Kidney (tissue), 14 donors: ENCODE measurements around the gene GUK1. TPM values are rescaled to one million over a fixed set of nuclear protein-coding genes. Genes with fewer than 3 reads are reported as not detected.

Experiments used
- DNase-seq, 5 donors: peaks; one replicate each; pipeline ENCODE4 v3.0.0-alpha.2; 2013 to 2020
- FAIRE-seq: peaks from 2 replicates; lab custom pipeline; 2012; peaks lifted over from hg19 to GRCh38; lab: Jason Lieb, UNC
- H3K27ac ChIP-seq, 2 donors: one replicate each; pipeline ENCODE4 v1.7.0; 2013; ENCODE audit warnings: low read depth in 2 of 2, low read length in 2 of 2, inconsistent platforms in 1 of 2
- H3K27me3 ChIP-seq: one replicate; pipeline ENCODE4 v1.7.1; 2013; ENCODE audit warnings: low read length, inconsistent platforms; ENCODE audit not compliant: control insufficient read depth, insufficient read depth
- H3K36me3 ChIP-seq, 3 donors: one replicate each; pipeline versions ENCODE4 v1.7.0 to v1.7.1; 2013; ENCODE audit warnings: low read length in 3 of 3, control low read depth in 1 of 3, inconsistent platforms in 1 of 3; ENCODE audit not compliant: insufficient read depth in 3 of 3, control insufficient read depth in 2 of 3
- H3K4me1 ChIP-seq, 3 donors: one replicate each; pipeline versions ENCODE4 v1.7.0 to v1.7.1; 2013; ENCODE audit warnings: low read length in 3 of 3, inconsistent platforms in 1 of 3, low read depth in 1 of 3; ENCODE audit not compliant: control insufficient read depth in 2 of 3, insufficient read depth in 2 of 3
- H3K4me3 ChIP-seq, 3 donors: one replicate each; pipeline versions ENCODE4 v1.7.0 to v1.8.1; 2013; ENCODE audit warnings: low read length in 3 of 3, control low read depth in 1 of 3, inconsistent platforms in 1 of 3
- H3K9ac ChIP-seq, 3 donors: one replicate each; pipeline versions ENCODE4 v1.7.0 to v1.7.1; 2013; ENCODE audit warnings: low read length in 3 of 3, control low read depth in 1 of 3, inconsistent platforms in 1 of 3
- H3K9me3 ChIP-seq, 3 donors: one replicate each; pipeline versions ENCODE4 v1.7.0 to v1.7.1; 2013; ENCODE audit warnings: low read length in 3 of 3, control low read depth in 1 of 3, inconsistent platforms in 1 of 3; ENCODE audit not compliant: control insufficient read depth in 2 of 3, insufficient read depth in 1 of 3
- CTCF ChIP-seq: IDR thresholded peaks from 3 replicates; pipeline ENCODE4 v1.5.1; 2012; ENCODE audit warnings: mild to moderate bottlenecking, moderate library complexity, borderline replicate concordance; ENCODE audit not compliant: insufficient read depth; ENCODE audit errors: extremely low read depth
- intact Hi-C: fragments of 100-400 bp; cut with DNase I; formaldehyde crosslinking; loops from one replicate; pipeline ENCODE4 v1.11.1; 2022
- polyA plus RNA-seq: library from polyadenylated mRNA; stranded (reverse); fragments of 350-450 nt; fragmentation: Illumina TruSeq; extraction: RNeasy Lipid Tissue Mini Kit (QIAGEN cat#74804); gene quantifications from one replicate; pipeline ENCODE4 v1.2.3, GENCODE V29; 2014; ENCODE audit warnings: low read depth, low replicate concordance; ENCODE audit not compliant: insufficient read depth
- total RNA-seq: library from RNA; stranded (reverse); fragmentation: NEBNext Ultra II Directional; extraction: Animal tissue kit (Norgen Biotek cat#: 25700); gene quantifications from one replicate; pipeline ENCODE4 v1.2.1, GENCODE V29; 2021
- donor health status: control.
- donor health status: control.
- donor health status: control.
- donor health status: control.
- donor health status: control.
- donor health status: DM: yes; HTN: yes; CAD: no.
- donor health status: Normal renal cell carcinoma (clear cell type).

GUK1 gene
- total and polyA plus RNA-seq, 2 donors from 2014 or later: 221 to 410 TPM

- FAIRE-seq (no peak), DNase-seq (peak; percentile 55 to 76 (median 62))
- no peak overlapping the region for H3K4me3 ChIP-seq
- no peak for TF ChIP-seq CTCF
- H3K27ac ChIP-seq: no peak overlapping the region
- H3K27me3 ChIP-seq: peaks cover 7% of the 10 kb centered on the region
- no peaks in the 10 kb centered on the region for H3K9me3 ChIP-seq
- no peaks in the 10 kb centered on the region for H3K36me3 ChIP-seq
- intact Hi-C loops: no loop called here
- peaks cover 0 to 12% (median 0%) of the 10 kb centered on the region in 3 donors for H3K4me1 ChIP-seq
- no peak overlapping the region for H3K9ac ChIP-seq
These were observed 18.3 kb downstream of the GUK1 start for GRCh38 chr1:228158151-228159007.

GRCh38 chr1:228159008-228159665, 19.1 kb downstream of the GUK1 start:
- intact Hi-C loops: no loop called here
- H3K27ac ChIP-seq: no peak overlapping the region
- no peak overlapping the region for H3K9ac ChIP-seq
- DNase-seq (peak in 2 of 5 donors; percentile 62 to 69), FAIRE-seq (no peak)
- H3K4me3 ChIP-seq: no peak overlapping the region
- H3K4me1 ChIP-seq: peaks cover 0 to 12% (median 0%) of the 10 kb centered on the region in 3 donors
- H3K27me3 ChIP-seq: peaks cover 7% of the 10 kb centered on the region
- H3K9me3 ChIP-seq: no peaks in the 10 kb centered on the region
- TF ChIP-seq CTCF: no peak
- H3K36me3 ChIP-seq: no peaks in the 10 kb centered on the region

- no peak overlapping the region for H3K9ac ChIP-seq
- no peaks in the 10 kb centered on the region for H3K9me3 ChIP-seq
- FAIRE-seq: no peak
- H3K4me1 ChIP-seq: peaks cover 0 to 12% (median 0%) of the 10 kb centered on the region in 3 donors
- H3K27me3 ChIP-seq: peaks cover 7% of the 10 kb centered on the region
- H3K36me3 ChIP-seq: no peaks in the 10 kb centered on the region
- H3K4me3 ChIP-seq: no peak overlapping the region
- TF ChIP-seq CTCF: no peak
- DNase-seq: peak in 2 of 5 donors; percentile 53 to 75
- intact Hi-C loops: no loop called here
- H3K27ac ChIP-seq: no peak overlapping the region
These were observed 20.2 kb downstream of the GUK1 start for GRCh38 chr1:228160201-228160761.
